AG04450 (cell line): ENCODE data around the gene ATP8B3. TPM values are rescaled to one million over a fixed set of nuclear protein-coding genes. Genes with fewer than 3 reads are reported as not detected.

Source experiments
- CTCF ChIA-PET: fragments of 300-600, 350-600 bp; formaldehyde crosslinking; extraction: SDS; loops from one replicate; lab custom pipeline; 2022; ENCODE audit warnings: antibody characterized with exemption, inconsistent platforms; lab: Charles Lee
- POLR2A ChIA-PET: fragments of 350-600 bp; formaldehyde crosslinking; extraction: SDS; loops from one replicate; lab custom pipeline; 2021; ENCODE audit warnings: antibody characterized with exemption, inconsistent platforms; lab: Yijun Ruan, JAX
- DNase-seq: peaks from one replicate; pipeline ENCODE4 v3.0.0-alpha.2; 2011; ENCODE audit warnings: low read depth, low spot score
- H3K27ac ChIP-seq: one replicate; pipeline ENCODE4 v1.5.1; 2012; ENCODE audit warnings: low read depth, low read length, control low read depth
- H3K27me3 ChIP-seq: one replicate; pipeline ENCODE4 v1.6.0; 2012; ENCODE audit warnings: low read length; ENCODE audit not compliant: control insufficient read depth, insufficient read depth
- H3K4me3 ChIP-seq: 2 replicates; pipeline ENCODE4 v1.5.1; 2011; ENCODE audit warnings: mild to moderate bottlenecking, low read depth, low read length, control low read depth
- H3K9me3 ChIP-seq: 2 replicates; pipeline ENCODE4 v1.5.1; 2012; ENCODE audit warnings: low read length; ENCODE audit not compliant: control insufficient read depth, insufficient read depth
- polyA minus RNA-seq: library from RNA; depleted of rRNA, polyadenylated mRNA; stranded (reverse); fragments of >200 nt; gene quantifications from 2 replicates; pipeline ENCODE4 v1.2.3, GENCODE V29; 2011; rRNA and poly(A)+ RNA removed
- polyA plus RNA-seq: library from polyadenylated mRNA; depleted of rRNA; stranded (reverse); fragments of >200 nt; gene quantifications from 2 replicates; pipeline ENCODE4 v1.2.3, GENCODE V29; 2011; rRNA removed
- TF ChIP-seq, protein P1 (sequence below): IDR thresholded peaks from 2 replicates; pipeline ENCODE4 v1.5.1; 2011; ENCODE audit warnings: low read depth, low read length, control low read depth, inconsistent platforms

The ATP8B3 gene, protein sequence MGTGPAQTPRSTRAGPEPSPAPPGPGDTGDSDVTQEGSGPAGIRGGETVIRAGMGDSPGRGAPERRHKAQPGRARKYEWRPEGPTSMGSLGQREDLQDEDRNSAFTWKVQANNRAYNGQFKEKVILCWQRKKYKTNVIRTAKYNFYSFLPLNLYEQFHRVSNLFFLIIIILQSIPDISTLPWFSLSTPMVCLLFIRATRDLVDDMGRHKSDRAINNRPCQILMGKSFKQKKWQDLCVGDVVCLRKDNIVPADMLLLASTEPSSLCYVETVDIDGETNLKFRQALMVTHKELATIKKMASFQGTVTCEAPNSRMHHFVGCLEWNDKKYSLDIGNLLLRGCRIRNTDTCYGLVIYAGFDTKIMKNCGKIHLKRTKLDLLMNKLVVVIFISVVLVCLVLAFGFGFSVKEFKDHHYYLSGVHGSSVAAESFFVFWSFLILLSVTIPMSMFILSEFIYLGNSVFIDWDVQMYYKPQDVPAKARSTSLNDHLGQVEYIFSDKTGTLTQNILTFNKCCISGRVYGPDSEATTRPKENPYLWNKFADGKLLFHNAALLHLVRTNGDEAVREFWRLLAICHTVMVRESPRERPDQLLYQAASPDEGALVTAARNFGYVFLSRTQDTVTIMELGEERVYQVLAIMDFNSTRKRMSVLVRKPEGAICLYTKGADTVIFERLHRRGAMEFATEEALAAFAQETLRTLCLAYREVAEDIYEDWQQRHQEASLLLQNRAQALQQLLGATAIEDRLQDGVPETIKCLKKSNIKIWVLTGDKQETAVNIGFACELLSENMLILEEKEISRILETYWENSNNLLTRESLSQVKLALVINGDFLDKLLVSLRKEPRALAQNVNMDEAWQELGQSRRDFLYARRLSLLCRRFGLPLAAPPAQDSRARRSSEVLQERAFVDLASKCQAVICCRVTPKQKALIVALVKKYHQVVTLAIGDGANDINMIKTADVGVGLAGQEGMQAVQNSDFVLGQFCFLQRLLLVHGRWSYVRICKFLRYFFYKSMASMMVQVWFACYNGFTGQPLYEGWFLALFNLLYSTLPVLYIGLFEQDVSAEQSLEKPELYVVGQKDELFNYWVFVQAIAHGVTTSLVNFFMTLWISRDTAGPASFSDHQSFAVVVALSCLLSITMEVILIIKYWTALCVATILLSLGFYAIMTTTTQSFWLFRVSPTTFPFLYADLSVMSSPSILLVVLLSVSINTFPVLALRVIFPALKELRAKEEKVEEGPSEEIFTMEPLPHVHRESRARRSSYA (N-terminal part only)
- polyA plus RNA-seq (2.7 and 2.8 TPM in 2 replicates), polyA minus RNA-seq (1.9 and 3.4 TPM in 2 replicates)

DNA sequence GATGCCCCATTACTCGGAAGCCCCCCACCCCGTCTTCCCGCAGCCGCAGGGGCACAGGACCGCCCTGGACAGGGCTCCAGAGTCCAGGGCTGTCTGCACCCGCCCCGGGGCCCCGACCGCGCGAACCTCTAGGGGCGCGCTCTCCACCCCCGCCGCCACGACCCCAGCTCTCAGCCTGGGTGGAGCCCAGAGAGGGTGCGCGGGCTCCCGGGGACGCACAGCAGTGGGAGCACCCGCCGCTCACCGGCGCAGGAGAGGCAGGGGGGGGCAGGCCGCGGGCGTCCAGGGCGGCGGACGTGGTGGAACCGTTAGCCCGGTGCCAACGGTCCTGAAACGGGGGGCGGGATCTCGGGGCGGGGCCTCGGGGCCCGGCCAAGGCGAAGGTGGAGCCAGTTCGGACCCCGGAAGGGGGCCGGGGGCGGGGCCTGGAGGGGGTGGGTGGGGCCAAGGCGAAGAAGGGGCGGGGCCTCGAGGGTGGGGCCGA, at the start of gene ATP8B3:
Gene ATP8B3, minus strand, starts transcription at position 335 of the 484 bp plus-strand sequence. CDS start 540 bp downstream, outside the sequence.
- TF ChIP-seq, protein P1, sequence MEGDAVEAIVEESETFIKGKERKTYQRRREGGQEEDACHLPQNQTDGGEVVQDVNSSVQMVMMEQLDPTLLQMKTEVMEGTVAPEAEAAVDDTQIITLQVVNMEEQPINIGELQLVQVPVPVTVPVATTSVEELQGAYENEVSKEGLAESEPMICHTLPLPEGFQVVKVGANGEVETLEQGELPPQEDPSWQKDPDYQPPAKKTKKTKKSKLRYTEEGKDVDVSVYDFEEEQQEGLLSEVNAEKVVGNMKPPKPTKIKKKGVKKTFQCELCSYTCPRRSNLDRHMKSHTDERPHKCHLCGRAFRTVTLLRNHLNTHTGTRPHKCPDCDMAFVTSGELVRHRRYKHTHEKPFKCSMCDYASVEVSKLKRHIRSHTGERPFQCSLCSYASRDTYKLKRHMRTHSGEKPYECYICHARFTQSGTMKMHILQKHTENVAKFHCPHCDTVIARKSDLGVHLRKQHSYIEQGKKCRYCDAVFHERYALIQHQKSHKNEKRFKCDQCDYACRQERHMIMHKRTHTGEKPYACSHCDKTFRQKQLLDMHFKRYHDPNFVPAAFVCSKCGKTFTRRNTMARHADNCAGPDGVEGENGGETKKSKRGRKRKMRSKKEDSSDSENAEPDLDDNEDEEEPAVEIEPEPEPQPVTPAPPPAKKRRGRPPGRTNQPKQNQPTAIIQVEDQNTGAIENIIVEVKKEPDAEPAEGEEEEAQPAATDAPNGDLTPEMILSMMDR = peak; percentile 34; the same call in 1 of the 2 replicates
- CTCF ChIA-PET = interaction anchor here (1.9 kb wide), 1 partner anchor 27 kb away, joined by 11 read pairs; no protein-coding TSS in a partner anchor
- no peak for DNase-seq
- Histone ChIP-seq H3K27me3 (no peaks in the 10 kb centered on the region), H3K9me3 (no peaks in the 10 kb centered on the region; the same call in 1 of the 2 replicates), H3K4me3 (peak within 1 kb of the TSS; percentile 73), H3K27ac (peak within 1 kb of the TSS; percentile 65)
- POLR2A ChIA-PET = no interaction called here

DNA sequence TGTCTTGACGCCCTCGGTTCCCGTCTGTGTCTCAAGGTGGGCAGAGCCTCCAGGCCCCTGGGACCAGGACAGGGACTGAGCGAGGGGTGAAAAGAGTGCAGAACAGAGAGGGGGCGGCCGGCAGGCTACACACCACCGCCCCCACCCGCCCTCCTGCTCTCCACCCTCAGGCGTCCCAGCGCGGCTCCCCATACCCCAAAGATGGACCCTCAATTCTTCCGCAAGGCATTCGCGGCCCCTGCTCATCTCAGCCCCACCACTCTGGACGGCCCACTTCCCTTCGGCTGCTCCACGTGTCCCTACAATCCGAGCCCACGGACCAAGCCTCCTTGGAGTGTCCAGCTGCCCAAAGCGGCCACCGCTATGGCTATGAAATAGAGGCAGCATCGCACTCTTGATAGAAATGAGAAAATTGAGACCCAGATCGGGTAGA, 49.5 kb upstream of the ATP8B3 start:
- CTCF ChIA-PET = interaction anchor here (1.5 to 1.6 kb wide), 2 partner anchors 12 to 35 kb away, joined by 3 read pairs; no protein-coding TSS in a partner anchor
- Histone ChIP-seq H3K27ac (no peak overlapping the region), H3K4me3 (peak overlapping the region; percentile 81), H3K27me3 (no peaks in the 10 kb centered on the region), H3K9me3 (no peaks in the 10 kb centered on the region)
- POLR2A ChIA-PET = no interaction called here
- TF ChIP-seq, protein P1 = no peak
- DNase-seq = no peak

DNA sequence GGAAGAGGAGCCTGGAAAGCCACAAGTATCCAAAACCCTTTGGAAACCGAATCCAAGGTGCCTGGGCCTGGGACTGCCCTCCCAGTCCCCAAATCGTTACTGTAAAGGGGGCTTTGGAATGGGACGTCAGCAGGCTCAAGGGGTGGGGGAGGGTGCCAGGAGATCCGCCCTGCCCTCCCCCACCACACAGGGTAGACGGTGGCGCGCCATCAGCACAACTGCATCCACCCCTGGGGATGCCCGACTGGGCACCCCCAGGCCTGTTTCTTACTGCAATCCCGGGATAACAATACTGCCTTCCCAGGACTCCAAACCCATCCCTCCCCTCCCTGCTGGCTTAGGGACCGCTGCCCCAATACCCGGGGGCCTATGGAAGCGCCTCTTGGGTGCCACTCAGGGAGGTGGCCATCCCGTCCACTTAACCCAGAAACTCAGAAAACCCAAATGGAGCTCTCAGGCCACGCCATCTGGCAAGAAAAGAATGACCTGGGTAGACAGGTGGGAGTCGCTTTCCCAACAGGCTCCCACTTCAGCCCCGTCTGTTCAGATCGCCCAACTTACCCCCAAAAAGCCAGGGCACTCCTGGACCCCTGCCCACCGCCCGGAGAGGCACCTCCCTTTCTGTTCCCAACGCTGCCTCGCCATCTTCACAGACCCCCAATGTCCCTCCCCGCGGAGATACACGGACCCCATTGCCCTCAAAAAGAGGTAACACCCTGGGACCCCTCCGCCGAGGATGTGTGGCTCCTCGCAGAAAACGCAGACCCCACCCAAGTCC, 48.9 kb upstream of the ATP8B3 start:
- Histone ChIP-seq H3K9me3 (no peaks in the 10 kb centered on the region), H3K27ac (no peak overlapping the region), H3K4me3 (peak overlapping the region; percentile 81), H3K27me3 (no peaks in the 10 kb centered on the region)
- no peak for DNase-seq
- TF ChIP-seq, protein P1 = no peak
- ChIA-PET POLR2A (no interaction called here), CTCF (interaction anchor here (1.5 to 1.6 kb wide), 2 partner anchors 12 to 35 kb away, joined by 3 read pairs; no protein-coding TSS in a partner anchor)
